DND-41 (cell line): ENCODE data around the gene ADGRF5.

Experiments used
- EZH2 ChIP-seq: IDR thresholded peaks from 3 replicates; pipeline ENCODE4 v1.6.1; 2012; ENCODE audit warnings: borderline replicate concordance, low read depth, mild to moderate bottlenecking, moderate library complexity, low read length, inconsistent platforms; ENCODE audit not compliant: severe bottlenecking
- TF ChIP-seq, protein P1 (sequence below): IDR thresholded peaks from 2 replicates; pipeline ENCODE4 v1.5.1; 2012; ENCODE audit warnings: borderline replicate concordance, low read length, moderate library complexity, mild to moderate bottlenecking; ENCODE audit not compliant: poor library complexity, severe bottlenecking; ENCODE audit errors: extremely low read depth

DNA sequence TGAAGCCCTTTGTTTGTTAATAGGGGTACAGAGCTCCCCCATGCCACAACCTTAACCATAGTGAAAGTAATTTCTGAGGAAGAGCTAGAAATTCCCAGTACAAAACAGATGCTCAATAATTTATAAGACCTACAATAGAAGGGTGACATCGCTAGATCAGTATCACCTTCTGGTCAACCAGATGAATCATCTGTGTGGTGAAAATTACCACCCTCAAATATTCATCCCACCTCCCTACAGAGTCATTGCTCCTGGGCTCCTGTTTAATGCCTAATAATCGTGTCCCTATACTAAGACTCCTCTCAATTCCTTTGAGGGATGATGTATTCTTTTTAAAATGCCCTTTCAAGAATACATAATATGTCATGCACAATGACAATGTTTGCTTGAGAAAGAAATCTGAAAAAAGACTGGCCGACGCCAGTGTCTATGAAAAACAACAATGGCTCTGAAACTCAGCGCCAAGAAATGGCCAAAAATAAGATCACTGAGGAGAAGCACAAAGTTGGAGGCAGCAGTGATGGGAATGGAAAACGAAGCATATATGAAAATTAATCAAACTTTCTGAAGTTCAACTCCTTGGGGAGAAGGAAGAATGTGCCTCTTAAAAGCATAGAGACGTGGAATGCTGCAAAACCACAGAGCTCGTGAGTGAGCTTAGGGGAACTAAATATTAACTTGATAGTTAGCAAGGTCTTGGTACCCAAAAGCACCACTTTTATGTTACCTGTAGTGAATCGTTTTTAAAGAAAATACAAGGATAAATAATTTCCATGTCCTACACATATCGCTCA is 11.0 kb upstream of the ADGRF5 start:
- TF ChIP-seq, protein P1, sequence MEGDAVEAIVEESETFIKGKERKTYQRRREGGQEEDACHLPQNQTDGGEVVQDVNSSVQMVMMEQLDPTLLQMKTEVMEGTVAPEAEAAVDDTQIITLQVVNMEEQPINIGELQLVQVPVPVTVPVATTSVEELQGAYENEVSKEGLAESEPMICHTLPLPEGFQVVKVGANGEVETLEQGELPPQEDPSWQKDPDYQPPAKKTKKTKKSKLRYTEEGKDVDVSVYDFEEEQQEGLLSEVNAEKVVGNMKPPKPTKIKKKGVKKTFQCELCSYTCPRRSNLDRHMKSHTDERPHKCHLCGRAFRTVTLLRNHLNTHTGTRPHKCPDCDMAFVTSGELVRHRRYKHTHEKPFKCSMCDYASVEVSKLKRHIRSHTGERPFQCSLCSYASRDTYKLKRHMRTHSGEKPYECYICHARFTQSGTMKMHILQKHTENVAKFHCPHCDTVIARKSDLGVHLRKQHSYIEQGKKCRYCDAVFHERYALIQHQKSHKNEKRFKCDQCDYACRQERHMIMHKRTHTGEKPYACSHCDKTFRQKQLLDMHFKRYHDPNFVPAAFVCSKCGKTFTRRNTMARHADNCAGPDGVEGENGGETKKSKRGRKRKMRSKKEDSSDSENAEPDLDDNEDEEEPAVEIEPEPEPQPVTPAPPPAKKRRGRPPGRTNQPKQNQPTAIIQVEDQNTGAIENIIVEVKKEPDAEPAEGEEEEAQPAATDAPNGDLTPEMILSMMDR = no peak
- TF ChIP-seq EZH2 = no peak
